SU-DHL-6 (cell line): ENCODE results near the gene MRPL20.
A peak's percentile ranks its signal among the peaks of the same experiment; 100 is the strongest.

ENCODE experiments used
- H2AFZ ChIP-seq: fragments of 200-600 bp; sonication (generic); 2 replicates; pipeline ENCODE4 v1.6.1; 2014; ENCODE audit warnings: low read depth, mild to moderate bottlenecking, moderate library complexity, mixed read lengths, antibody characterized with exemption, low read length; ENCODE audit not compliant: severe bottlenecking
- H3F3A ChIP-seq: fragments of 200-600 bp; shearing (Covaris generic); 2 replicates; pipeline ENCODE4 v1.6.0; 2016; ENCODE audit warnings: antibody characterized with exemption, mild to moderate bottlenecking; ENCODE audit not compliant: insufficient read depth
- H3K27ac ChIP-seq: fragments of 200-600 bp; sonication (generic); 2 replicates; pipeline ENCODE4 v1.5.1; 2016; ENCODE audit warnings: low read depth, mild to moderate bottlenecking, low read length, moderate library complexity, mixed read lengths
- H3K27me3 ChIP-seq: fragments of 200-600 bp; sonication (generic), shearing (Covaris generic); 2 replicates; pipeline ENCODE4 v1.6.0; 2014; ENCODE audit warnings: mild to moderate bottlenecking, low read length
- H3K36me3 ChIP-seq: fragments of 200-600 bp; sonication (generic); 2 replicates; pipeline ENCODE4 v1.6.1; 2014; ENCODE audit warnings: mild to moderate bottlenecking, low read length, mixed read lengths
- H3K4me2 ChIP-seq: fragments of 300-600, 200-600 bp; shearing (Covaris generic), sonication (generic); 2 replicates; pipeline ENCODE4 v1.6.0; 2014; ENCODE audit warnings: low read length, low read depth, mild to moderate bottlenecking; ENCODE audit not compliant: poor library complexity, severe bottlenecking
- H3K4me3 ChIP-seq: fragments of 200-600 bp; sonication (generic); 2 replicates; pipeline ENCODE4 v1.5.1; 2014; ENCODE audit warnings: antibody characterized with exemption, low read length, mild to moderate bottlenecking, mixed read lengths; ENCODE audit not compliant: insufficient read depth, poor library complexity, severe bottlenecking
- H3K79me2 ChIP-seq: fragments of 200-600 bp; sonication (generic); 2 replicates; pipeline ENCODE4 v1.6.1; 2014; ENCODE audit warnings: mild to moderate bottlenecking, low read length, moderate library complexity; ENCODE audit not compliant: insufficient read depth
- H3K9ac ChIP-seq: fragments of 200-600 bp; sonication (generic); 2 replicates; pipeline ENCODE4 v1.7.0; 2014; ENCODE audit warnings: mild to moderate bottlenecking, low read length
- H3K9me2 ChIP-seq: fragments of 200-600 bp; sonication (generic); replicated peaks from 2 replicates; pipeline ENCODE4 v1.6.1; 2014; ENCODE audit warnings: low read length; ENCODE audit not compliant: insufficient read depth
- H3K9me3 ChIP-seq: fragments of 200-600 bp; sonication (generic); 2 replicates; pipeline ENCODE4 v1.6.1; 2014; ENCODE audit warnings: low read length, mixed read lengths; ENCODE audit not compliant: insufficient read depth
- H4K20me1 ChIP-seq: fragments of 200-600 bp; sonication (generic); 2 replicates; pipeline ENCODE4 v1.6.1; 2014; ENCODE audit warnings: low read depth, mild to moderate bottlenecking, antibody characterized with exemption, low read length, moderate library complexity, mixed read lengths
- CTCF ChIP-seq: fragments of 200-600 bp; sonication (generic); IDR thresholded peaks from one replicate; pipeline ENCODE4 v1.5.1; 2017; ENCODE audit warnings: antibody characterized with exemption, mild to moderate bottlenecking, low read length, moderate library complexity; ENCODE audit not compliant: insufficient read depth, poor library complexity, severe bottlenecking
- EZH2phosphoT487 ChIP-seq: fragments of 200-600 bp; sonication (generic), shearing (Covaris generic); conservative IDR thresholded peaks from 2 replicates; pipeline ENCODE4 v1.6.1; 2018; ENCODE audit warnings: mild to moderate bottlenecking, antibody characterized with exemption, low read length, moderate library complexity, mixed read lengths

MRPL20 gene

GRCh38 chr1:1399872-1400575 is 7.1 kb downstream of the MRPL20 start:
- no peaks in the 10 kb centered on the region for H3K9me2 ChIP-seq
- H3K27ac ChIP-seq = peak overlapping the region; percentile 63
- H3K27me3 ChIP-seq = no peaks in the 10 kb centered on the region
- peak overlapping the region; percentile 96 for H3K9ac ChIP-seq
- H3K36me3 ChIP-seq = peaks cover 14% of the 10 kb centered on the region
- H3F3A ChIP-seq = peaks cover 19% of the 10 kb centered on the region; the same call in 1 of the 2 replicates
- H4K20me1 ChIP-seq = no peaks in the 10 kb centered on the region; the same call in 1 of the 2 replicates
- peak overlapping the region; percentile 93 for H3K4me3 ChIP-seq
- H3K9me3 ChIP-seq = no peaks in the 10 kb centered on the region
- TF ChIP-seq CTCF = no peak
- TF ChIP-seq EZH2phosphoT487 = no peak
- H2AFZ ChIP-seq = no peak overlapping the region
- H3K79me2 ChIP-seq = peaks cover 53% of the 10 kb centered on the region
- H3K4me2 ChIP-seq = peak overlapping the region; percentile 81

GRCh38 chr1:1399187-1399871 is 7.8 kb downstream of the MRPL20 start, which contains the start of gene CCNL2:
TSS of gene CCNL2 (minus strand) at chr1:1399335. CDS start at chr1:1399306, 29 bp downstream.
- H3K4me2 ChIP-seq = peak within 1 kb of the TSS; percentile 81
- peak within 1 kb of the TSS; percentile 96 for H3K9ac ChIP-seq
- no peak for TF ChIP-seq EZH2phosphoT487
- H3F3A ChIP-seq = peaks cover 19% of the 10 kb centered on the region; the same call in 1 of the 2 replicates
- H3K79me2 ChIP-seq = peaks cover 52% of the 10 kb centered on the region
- no peaks in the 10 kb centered on the region for H3K27me3 ChIP-seq
- H3K9me3 ChIP-seq = no peaks in the 10 kb centered on the region
- no peaks in the 10 kb centered on the region; the same call in 1 of the 2 replicates for H4K20me1 ChIP-seq
- peaks cover 16% of the 10 kb centered on the region for H3K36me3 ChIP-seq
- H3K4me3 ChIP-seq = peak within 1 kb of the TSS; percentile 93
- H3K27ac ChIP-seq = peak within 1 kb of the TSS; percentile 63
- H3K9me2 ChIP-seq = no peaks in the 10 kb centered on the region
- H2AFZ ChIP-seq = peak within 1 kb of the TSS; percentile 16

- Histone ChIP-seq H3K4me2 (peak overlapping the region; percentile 75), H4K20me1 (no peaks in the 10 kb centered on the region; the same call in 1 of the 2 replicates), H3K79me2 (peaks cover 52% of the 10 kb centered on the region), H3K4me3 (peak overlapping the region; percentile 69), H3K27me3 (no peaks in the 10 kb centered on the region), H3K36me3 (peaks cover 16% of the 10 kb centered on the region), H2AFZ (peak overlapping the region; percentile 16), H3K27ac (peak overlapping the region; percentile 46), H3K9me3 (no peaks in the 10 kb centered on the region), H3F3A (peaks cover 17% of the 10 kb centered on the region; the same call in 1 of the 2 replicates), H3K9me2 (no peaks in the 10 kb centered on the region), H3K9ac (peak overlapping the region; percentile 96)
- TF ChIP-seq EZH2phosphoT487 = no peak
- TF ChIP-seq CTCF = no peak
Observed at GRCh38 chr1:1398677-1399186, 8.4 kb downstream of the MRPL20 start.
